ENCODE data around the gene ZNF76.

- TF ChIP-seq GATA1 (IDR thresholded peaks at IDR 0.05; ENCODE audit: low read depth, low read length) (no peak), POLR2A (IDR thresholded peaks at IDR 0.05; ENCODE audit: low read length) (no peak)
Observed at GRCh38 chr6:35248965-35249364, 10.6 kb upstream of the ZNF76 start.
